ENCODE data around the gene SLC16A8.

- no peak for TF ChIP-seq HDAC2 (CRISPR knock-in tag; IDR thresholded peaks at IDR 0.05)
- TF ChIP-seq TOE1 (CRISPR knock-in tag; IDR thresholded peaks at IDR 0.05) = no peak
- no peak for TF ChIP-seq CTCF (CRISPR knock-in tag; IDR thresholded peaks at IDR 0.05)
- TF ChIP-seq ZNF773 (CRISPR knock-in tag; IDR thresholded peaks at IDR 0.05; ENCODE audit: borderline replicate concordance) = no peak
- TF ChIP-seq ZNF709 (CRISPR knock-in tag; IDR thresholded peaks at IDR 0.05) = no peak
- no peak for TF ChIP-seq ZHX1 (CRISPR knock-in tag; IDR thresholded peaks at IDR 0.05; ENCODE audit: low read depth)
- no peak for TF ChIP-seq HBP1 (CRISPR knock-in tag; IDR thresholded peaks at IDR 0.05; ENCODE audit: low read depth)
- no peak for TF ChIP-seq SOX6 (IDR thresholded peaks at IDR 0.05)
- no peak for TF ChIP-seq SOX6 (CRISPR knock-in tag; IDR thresholded peaks at IDR 0.05)
- TF ChIP-seq CREB1 (IDR thresholded peaks at IDR 0.05) = no peak
- TF ChIP-seq CREB1 (CRISPR knock-in tag; IDR thresholded peaks at IDR 0.05) = no peak
- TF ChIP-seq RORA (CRISPR knock-in tag; IDR thresholded peaks at IDR 0.05) = no peak
- TF ChIP-seq ZFP91 (CRISPR knock-in tag; IDR thresholded peaks at IDR 0.05; ENCODE audit: borderline replicate concordance) = no peak
Measured at GRCh38 chr22:38041760-38042487, 42.1 kb downstream of the SLC16A8 start.
